B cell (primary cell): ENCODE measurements around the gene ZNF709.

Source experiments
- CTCF ChIP-seq: fragments of 200-600 bp; IDR thresholded peaks from one replicate; pipeline ENCODE4 v1.8.0; 2022; ENCODE audit warnings: antibody characterized with exemption, mild to moderate bottlenecking
- EZH2 ChIP-seq: IDR thresholded peaks from 2 replicates; pipeline ENCODE4 v1.6.1; 2012; ENCODE audit warnings: borderline replicate concordance, low read depth, mild to moderate bottlenecking, moderate library complexity, low read length; ENCODE audit not compliant: insufficient read depth, poor library complexity, severe bottlenecking

DNA sequence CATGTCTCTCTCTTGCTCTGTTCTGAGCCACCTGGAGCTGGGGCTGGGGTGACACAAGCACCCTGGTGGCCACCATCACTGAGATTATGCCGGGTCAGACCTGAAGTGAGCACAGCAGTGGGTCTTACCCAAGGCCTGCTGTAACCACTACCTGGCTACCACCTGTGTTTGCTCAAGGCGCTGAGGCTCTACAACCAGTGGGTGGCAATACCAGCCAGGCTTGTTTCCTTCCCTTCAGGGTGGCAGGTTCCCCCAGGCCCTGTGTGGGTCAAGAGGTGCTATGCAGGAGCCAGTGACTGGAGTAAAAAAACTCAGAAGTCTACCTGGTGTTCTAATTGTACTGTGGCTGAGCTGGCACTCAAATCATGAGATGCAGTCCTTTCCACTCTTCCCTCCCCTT lies 35.8 kb downstream of the ZNF709 start:
- TF ChIP-seq CTCF (no peak), EZH2 (no peak)
